ENCODE results near the gene ZNF490.
"Not testable (repeated sequence)": the region's sequence is repeated elsewhere in the genome, so short reads cannot be mapped to it uniquely, and the experiment has no call there.

Gene ZNF490

GRCh38 chr19:12621253-12622024 is 10.8 kb upstream of the ZNF490 start:
- DNase-seq = not testable (repeated sequence)

GRCh38 chr19:12617646-12618045 is 7.0 kb upstream of the ZNF490 start:
- no peak for DNase-seq

GRCh38 chr19:12611361-12611699 is 717 bp upstream of the ZNF490 start:
- DNase-seq = no peak

GRCh38 chr19:12607631-12608030 is 3.0 kb downstream of the ZNF490 start:
- peak; percentile 20 for DNase-seq

GRCh38 chr19:12606796-12607195 is 3.8 kb downstream of the ZNF490 start:
- no peak for DNase-seq

- peak; percentile 63 for DNase-seq
Observed at GRCh38 chr19:12603714-12604113, 6.9 kb downstream of the ZNF490 start.

- DNase-seq = no peak
Observed at GRCh38 chr19:12597594-12597993, 13.0 kb downstream of the ZNF490 start.

GRCh38 chr19:12596927-12597548 is 13.6 kb downstream of the ZNF490 start:
- no peak for DNase-seq

GRCh38 chr19:12596485-12596884 is 14.1 kb downstream of the ZNF490 start:
- no peak for DNase-seq

- no peak for DNase-seq
Observed at GRCh38 chr19:12581100-12581499, 29.5 kb downstream of the ZNF490 start.

GRCh38 chr19:12580180-12580694 is 30.4 kb downstream of the ZNF490 start:
- no peak for DNase-seq

GRCh38 chr19:12578641-12579040 is 32.0 kb downstream of the ZNF490 start:
- DNase-seq = no peak

GRCh38 chr19:12574036-12574435 is 36.6 kb downstream of the ZNF490 start:
- peak; percentile 34 for DNase-seq

- no peak for DNase-seq
Observed at GRCh38 chr19:12567951-12568350, 42.7 kb downstream of the ZNF490 start.

GRCh38 chr19:12566380-12566779 is 44.2 kb downstream of the ZNF490 start:
- not testable (repeated sequence) for DNase-seq

- peak; percentile 91 for DNase-seq
Observed at GRCh38 chr19:12564016-12564664, 46.5 kb downstream of the ZNF490 start.

GRCh38 chr19:12555456-12555930 is 55.1 kb downstream of the ZNF490 start:
- DNase-seq = no peak

- DNase-seq = peak; percentile 100
Observed at GRCh38 chr19:12551060-12551832, 59.4 kb downstream of the ZNF490 start, which contains the start of gene ZNF564. ZNF564 (minus strand) TSS chr19:12551482; CDS start chr19:12551332, 150 bp downstream.

- no peak for DNase-seq
Observed at GRCh38 chr19:12546903-12547302, 63.7 kb downstream of the ZNF490 start.

GRCh38 chr19:12546068-12546467 is 64.5 kb downstream of the ZNF490 start:
- DNase-seq = no peak

GRCh38 chr19:12545267-12545666 is 65.3 kb downstream of the ZNF490 start:
- DNase-seq = no peak

- DNase-seq = peak; percentile 94
Observed at GRCh38 chr19:12544401-12544876, 66.2 kb downstream of the ZNF490 start.

- DNase-seq = peak; percentile 52
Observed at GRCh38 chr19:12543855-12544254, 66.8 kb downstream of the ZNF490 start.
